HEK293 (cell line): ENCODE results near the gene MMP15.

Source experiments
- CTCF ChIP-seq: fragments of 450-650 bp; formaldehyde crosslinking; IDR thresholded peaks from 2 replicates; pipeline ENCODE4 v1.5.1; 2016; ENCODE audit warnings: missing biosample characterization, missing genetic modification characterization
- TCF7L2 ChIP-seq: IDR thresholded peaks from 2 replicates; pipeline ENCODE4 v1.6.1; 2011; ENCODE audit warnings: low read depth, mild to moderate bottlenecking, inconsistent platforms, low read length, moderate library complexity, borderline replicate concordance

- TF ChIP-seq TCF7L2: no peak
- TF ChIP-seq CTCF: no peak
These were observed 25.7 kb downstream of the MMP15 start for GRCh38 chr16:58051296-58051695.
